Thoracic aorta (tissue), 2 donors: ENCODE results near the gene RAB5A. TPM values are rescaled to one million over a fixed set of nuclear protein-coding genes. Genes with fewer than 3 reads are reported as not detected.

Source experiments
- ATAC-seq: fragments of 150-250 bp; one replicate; pipeline ENCODE4 v1.8.0; 2017; ENCODE audit warnings: low read depth; ENCODE audit not compliant: insufficient number of reproducible peaks, low FRiP score
- DNase-seq: peaks from one replicate; pipeline ENCODE4 v3.0.0-alpha.2; 2020; ENCODE audit warnings: low spot score
- H3K27ac ChIP-seq, 2 donors: fragments of 200-600 bp; sonication (generic); 1 replicate in 1 of 2; 2 replicates in 1 of 2; pipeline ENCODE4 v1.5.1; 2016; ENCODE audit warnings: mild to moderate bottlenecking in 2 of 2, moderate library complexity in 2 of 2
- H3K27me3 ChIP-seq: fragments of 200-600 bp; sonication (generic); replicated peaks from 2 replicates; pipeline ENCODE4 v1.6.0; 2016; ENCODE audit warnings: mild to moderate bottlenecking; ENCODE audit not compliant: insufficient read depth
- H3K36me3 ChIP-seq: fragments of 200-600 bp; sonication (generic); one replicate; pipeline ENCODE4 v1.5.1; 2016
- H3K4me1 ChIP-seq, 2 donors: fragments of 200-600 bp; sonication (generic); 1 replicate in 1 of 2; 2 replicates in 1 of 2; pipeline versions ENCODE4 v1.5.1 to v1.6.0; 2016; ENCODE audit warnings: low read depth in 2 of 2, mild to moderate bottlenecking in 1 of 2; ENCODE audit not compliant: control insufficient read depth in 1 of 2
- H3K4me3 ChIP-seq: fragments of 200-600 bp; sonication (generic); 2 replicates; pipeline ENCODE4 v1.5.1; 2016; ENCODE audit warnings: mild to moderate bottlenecking
- H3K9me3 ChIP-seq: fragments of 200-600 bp; sonication (generic); 2 replicates; pipeline ENCODE4 v1.5.1; 2016
- total RNA-seq, 2 donors: library from RNA; depleted of rRNA; stranded (reverse); fragments of >200 nt; gene quantifications; one replicate each; pipeline versions ENCODE4 v1.1.0 to v1.2.3, GENCODE V29; 2016
- TF ChIP-seq, protein P1 (sequence below): fragments of 200-600 bp; sonication (generic); IDR thresholded peaks from one replicate; pipeline ENCODE4 v1.5.1; 2019; ENCODE audit warnings: antibody characterized with exemption

RAB5A gene
- total RNA-seq, 2 donors from 2014 or later, result 86.0 to 86.8 TPM

DNA sequence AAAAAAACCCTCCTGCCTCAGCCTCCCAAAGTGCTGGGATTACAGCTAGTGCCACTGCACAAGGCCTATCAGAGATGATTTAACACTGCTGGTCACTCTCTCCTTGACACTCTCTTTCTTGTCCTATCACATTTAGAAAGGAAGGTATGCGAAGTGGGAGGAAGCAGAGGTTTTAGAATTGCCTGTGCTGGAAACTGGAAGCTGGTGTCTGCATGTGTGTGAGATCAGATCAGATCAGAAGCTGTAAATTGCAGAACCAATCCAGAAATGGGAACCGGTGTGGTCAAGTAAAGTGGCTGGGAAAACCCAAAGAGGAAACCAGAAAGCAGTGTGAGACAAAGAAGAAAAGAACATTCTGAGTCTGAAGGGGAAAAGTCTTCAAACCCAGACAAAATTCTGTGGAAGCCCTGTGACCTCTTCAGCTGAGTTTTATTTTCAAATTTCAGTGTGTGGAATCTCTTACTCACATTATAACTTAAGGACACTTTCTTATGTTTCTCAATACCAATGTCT lies 15.7 kb upstream of the RAB5A start:
- no peaks in the 10 kb centered on the region for H3K36me3 ChIP-seq

DNA sequence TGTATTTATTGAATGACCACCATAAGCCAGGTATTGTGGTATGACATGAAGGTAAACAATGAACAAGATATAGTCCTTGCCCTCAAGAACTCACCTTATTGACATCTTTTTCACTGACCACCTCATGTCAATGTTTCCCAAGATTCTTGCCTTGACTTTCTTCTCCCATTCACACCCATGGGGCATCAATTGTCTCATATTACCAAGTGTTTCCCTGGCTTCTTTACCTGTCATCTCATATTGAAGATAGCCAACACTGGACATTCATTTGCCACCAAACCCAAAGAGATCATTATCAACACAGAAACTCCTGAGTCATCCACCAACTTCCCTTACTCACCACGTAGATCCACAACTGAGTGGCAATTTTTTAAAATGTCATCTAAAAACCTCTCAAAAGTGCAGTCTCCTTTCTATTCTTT lies 15.1 kb upstream of the RAB5A start:
- no peak for ATAC-seq
- H3K36me3 ChIP-seq, result no peaks in the 10 kb centered on the region
- no peak for DNase-seq
- TF ChIP-seq, protein P1, sequence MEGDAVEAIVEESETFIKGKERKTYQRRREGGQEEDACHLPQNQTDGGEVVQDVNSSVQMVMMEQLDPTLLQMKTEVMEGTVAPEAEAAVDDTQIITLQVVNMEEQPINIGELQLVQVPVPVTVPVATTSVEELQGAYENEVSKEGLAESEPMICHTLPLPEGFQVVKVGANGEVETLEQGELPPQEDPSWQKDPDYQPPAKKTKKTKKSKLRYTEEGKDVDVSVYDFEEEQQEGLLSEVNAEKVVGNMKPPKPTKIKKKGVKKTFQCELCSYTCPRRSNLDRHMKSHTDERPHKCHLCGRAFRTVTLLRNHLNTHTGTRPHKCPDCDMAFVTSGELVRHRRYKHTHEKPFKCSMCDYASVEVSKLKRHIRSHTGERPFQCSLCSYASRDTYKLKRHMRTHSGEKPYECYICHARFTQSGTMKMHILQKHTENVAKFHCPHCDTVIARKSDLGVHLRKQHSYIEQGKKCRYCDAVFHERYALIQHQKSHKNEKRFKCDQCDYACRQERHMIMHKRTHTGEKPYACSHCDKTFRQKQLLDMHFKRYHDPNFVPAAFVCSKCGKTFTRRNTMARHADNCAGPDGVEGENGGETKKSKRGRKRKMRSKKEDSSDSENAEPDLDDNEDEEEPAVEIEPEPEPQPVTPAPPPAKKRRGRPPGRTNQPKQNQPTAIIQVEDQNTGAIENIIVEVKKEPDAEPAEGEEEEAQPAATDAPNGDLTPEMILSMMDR, result no peak
- no peaks in the 10 kb centered on the region for H3K4me1 ChIP-seq
- H3K27me3 ChIP-seq, result no peaks in the 10 kb centered on the region
- no peak overlapping the region for H3K27ac ChIP-seq
- no peaks in the 10 kb centered on the region for H3K9me3 ChIP-seq
- H3K4me3 ChIP-seq, result no peak overlapping the region

More for the DNA sequence above, 15.7 kb upstream of the RAB5A start:
- no peak for ATAC-seq
- H3K9me3 ChIP-seq, result no peaks in the 10 kb centered on the region
- no peaks in the 10 kb centered on the region for H3K4me1 ChIP-seq
- no peak overlapping the region for H3K4me3 ChIP-seq
- H3K27me3 ChIP-seq, result no peaks in the 10 kb centered on the region
- TF ChIP-seq, protein P1, result no peak
- H3K27ac ChIP-seq, result no peak overlapping the region
- DNase-seq, result no peak

DNA sequence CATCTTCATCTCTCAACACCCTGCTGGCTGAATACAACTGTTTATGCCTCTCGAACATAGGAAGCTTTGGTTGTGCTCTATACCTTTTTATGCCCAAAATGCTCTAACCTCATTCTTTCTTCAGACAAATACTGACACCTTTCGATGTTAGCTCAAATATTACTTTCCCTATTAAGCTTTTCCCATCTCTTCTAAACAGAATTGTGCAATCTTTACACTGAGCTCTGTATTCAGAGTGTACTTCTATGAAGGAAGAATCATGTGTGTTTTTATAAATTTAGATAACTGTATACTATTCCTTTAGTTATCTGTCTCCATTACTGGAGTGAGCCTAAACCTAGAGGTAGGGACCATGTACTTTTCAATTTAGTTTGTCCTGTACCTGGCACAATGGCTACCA lies 14.5 kb upstream of the RAB5A start:
- no peak for DNase-seq
- Histone ChIP-seq H3K4me1 (no peaks in the 10 kb centered on the region), H3K4me3 (no peak overlapping the region), H3K9me3 (no peaks in the 10 kb centered on the region), H3K27me3 (no peaks in the 10 kb centered on the region), H3K36me3 (no peaks in the 10 kb centered on the region), H3K27ac (no peak overlapping the region)
- TF ChIP-seq, protein P1, result no peak
- no peak for ATAC-seq

DNA sequence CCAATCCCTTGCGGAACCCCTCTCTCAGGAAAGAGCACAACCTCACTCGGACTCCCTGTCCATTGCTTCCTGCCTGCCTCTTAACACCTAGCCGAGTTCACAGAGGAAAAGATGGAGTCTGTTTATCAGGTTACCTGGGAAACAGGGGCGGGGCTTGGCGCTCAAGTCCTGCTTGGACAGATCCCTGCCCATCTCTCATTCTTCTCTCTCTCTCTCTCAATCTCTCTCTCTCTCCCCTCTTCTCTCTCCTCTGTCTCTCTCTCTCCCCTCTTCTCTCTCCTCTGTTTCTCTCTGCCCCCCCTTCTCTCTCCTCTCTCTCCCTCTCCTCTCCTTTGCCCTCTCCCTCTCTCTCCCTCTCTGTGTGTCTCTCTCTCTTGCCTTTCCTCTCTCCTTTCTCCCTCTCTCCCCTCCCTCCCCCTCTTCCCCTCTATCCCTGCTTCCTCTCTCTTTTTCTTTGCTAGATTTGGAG lies 12.8 kb upstream of the RAB5A start, which contains the start of gene EFHB:
Gene EFHB (minus strand): TSS at position 120 of the 469 bp plus-strand sequence. CDS start 199 bp downstream, outside the sequence.
- no peak for DNase-seq
- Histone ChIP-seq H3K4me1 (no peaks in the 10 kb centered on the region), H3K4me3 (no peak within 1 kb of the TSS), H3K36me3 (no peaks in the 10 kb centered on the region), H3K9me3 (no peaks in the 10 kb centered on the region), H3K27ac (no peak within 1 kb of the TSS), H3K27me3 (no peaks in the 10 kb centered on the region)
- no peak for ATAC-seq
- TF ChIP-seq, protein P1, result no peak

DNA sequence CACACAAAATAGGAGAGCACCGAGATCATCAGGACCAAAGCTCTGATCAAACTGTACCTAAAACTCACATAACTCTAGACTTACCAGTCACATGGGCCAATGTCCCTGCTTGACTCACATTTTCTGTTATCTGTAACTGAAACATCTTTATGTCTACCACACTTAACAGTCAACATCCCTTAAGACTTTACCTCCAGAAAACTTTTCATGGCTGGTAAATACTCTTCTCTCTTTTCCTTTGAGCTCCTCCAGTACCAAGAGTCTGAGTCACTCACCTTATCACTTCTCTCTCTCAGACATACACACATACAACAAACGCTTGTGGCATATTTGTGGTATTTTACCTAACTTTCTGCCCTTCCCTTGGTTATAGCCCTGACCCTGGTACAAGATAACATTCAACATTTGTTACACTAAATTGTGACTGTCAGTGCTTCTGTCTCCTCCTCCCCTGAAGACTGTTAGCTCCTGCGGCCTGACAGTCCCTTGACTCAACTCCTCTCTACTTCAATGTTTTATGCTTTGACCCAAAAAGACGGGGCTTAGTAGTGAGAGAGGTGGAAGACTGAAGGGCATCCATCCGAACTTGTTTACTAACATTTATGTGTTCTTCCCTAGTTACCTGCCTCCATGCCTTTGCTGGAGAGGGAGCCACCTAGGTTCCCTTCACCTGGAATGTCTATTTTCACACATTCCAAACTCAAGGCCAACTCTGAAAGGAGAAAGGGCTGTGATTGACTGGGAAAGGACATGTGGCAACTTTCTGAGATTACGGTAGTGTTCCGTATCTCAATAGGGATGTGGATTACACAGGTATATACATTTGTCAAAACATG lies 9.2 kb upstream of the RAB5A start:
- H3K4me1 ChIP-seq, result no peaks in the 10 kb centered on the region
- TF ChIP-seq, protein P1, result no peak
- DNase-seq, result no peak
- no peaks in the 10 kb centered on the region for H3K36me3 ChIP-seq
- no peaks in the 10 kb centered on the region for H3K9me3 ChIP-seq
- no peak overlapping the region for H3K4me3 ChIP-seq
- H3K27me3 ChIP-seq, result no peaks in the 10 kb centered on the region
- no peak for ATAC-seq
- H3K27ac ChIP-seq, result no peak overlapping the region
